DOHH2 (cell line): Measurements from ENCODE around the gene ITGA2.

Source experiments
- H3F3A ChIP-seq: fragments of 200-600 bp; sonication (generic), shearing (Covaris generic); 2 replicates; pipeline ENCODE4 v1.6.0; 2016; ENCODE audit warnings: antibody characterized with exemption, mild to moderate bottlenecking; ENCODE audit not compliant: control insufficient read depth, insufficient read depth
- H3K27ac ChIP-seq: fragments of 200-600 bp; sonication (generic); 2 replicates; pipeline ENCODE4 v1.5.1; 2014; ENCODE audit warnings: low read depth, mild to moderate bottlenecking, low read length, moderate library complexity
- H3K27me3 ChIP-seq: fragments of 200-600 bp; sonication (generic); 2 replicates; pipeline ENCODE4 v1.6.1; 2014; ENCODE audit warnings: mild to moderate bottlenecking, low read length, mixed read lengths; ENCODE audit not compliant: control insufficient read depth
- H3K36me3 ChIP-seq: fragments of 200-600 bp; sonication (generic); 2 replicates; pipeline ENCODE4 v1.6.1; 2014; ENCODE audit warnings: mild to moderate bottlenecking, low read length, moderate library complexity, mixed read lengths; ENCODE audit not compliant: control insufficient read depth
- H3K4me1 ChIP-seq: fragments of 200-600 bp; sonication (generic); 2 replicates; pipeline ENCODE4 v1.6.1; 2014; ENCODE audit warnings: mild to moderate bottlenecking, low read length, mixed read lengths; ENCODE audit not compliant: control insufficient read depth
- H3K4me2 ChIP-seq: fragments of 200-600 bp; sonication (generic); 2 replicates; pipeline ENCODE4 v1.6.0; 2014; ENCODE audit warnings: mild to moderate bottlenecking, low read length, moderate library complexity
- H3K4me3 ChIP-seq: fragments of 200-600 bp; sonication (generic); 2 replicates; pipeline ENCODE4 v1.5.1; 2014; ENCODE audit warnings: mild to moderate bottlenecking, low read length, mixed read lengths
- H3K79me2 ChIP-seq: fragments of 200-600 bp; sonication (generic); 2 replicates; pipeline ENCODE4 v1.6.1; 2014; ENCODE audit warnings: mild to moderate bottlenecking, low read length, mixed read lengths; ENCODE audit not compliant: control insufficient read depth
- H3K9me2 ChIP-seq: fragments of 200-600 bp; sonication (generic); replicated peaks from 2 replicates; pipeline ENCODE4 v1.6.1; 2014; ENCODE audit warnings: mild to moderate bottlenecking, low read length, mixed read lengths; ENCODE audit not compliant: control insufficient read depth
- H3K9me3 ChIP-seq: fragments of 200-600 bp; sonication (generic); 2 replicates; pipeline ENCODE4 v1.6.1; 2014; ENCODE audit warnings: antibody characterized with exemption, low read length, mixed read lengths; ENCODE audit not compliant: control insufficient read depth, insufficient read depth
- H4K20me1 ChIP-seq: fragments of 200-600 bp; sonication (generic); 2 replicates; pipeline ENCODE4 v1.6.0; 2014; ENCODE audit warnings: low read depth, mild to moderate bottlenecking, antibody characterized with exemption, low read length, moderate library complexity; ENCODE audit not compliant: control insufficient read depth, insufficient read depth
- EZH2phosphoT487 ChIP-seq: fragments of 200-600 bp; sonication (generic); IDR thresholded peaks from 2 replicates; pipeline ENCODE4 v1.6.1; 2017; ENCODE audit warnings: borderline replicate concordance, mild to moderate bottlenecking, antibody characterized with exemption, low read length, moderate library complexity, mixed read lengths
- TF ChIP-seq, protein P1 (sequence below): fragments of 200-600 bp; sonication (generic); IDR thresholded peaks from one replicate; pipeline ENCODE4 v1.5.1; 2014; ENCODE audit warnings: antibody characterized with exemption, mild to moderate bottlenecking, low read depth, low read length; ENCODE audit not compliant: poor library complexity, severe bottlenecking

The ITGA2 gene

GRCh38 chr5:53128481-53128880 is 139.3 kb downstream of the ITGA2 start:
- Histone ChIP-seq H3F3A (no peaks in the 10 kb centered on the region), H3K4me3 (no peak overlapping the region), H3K4me1 (no peaks in the 10 kb centered on the region), H4K20me1 (no peaks in the 10 kb centered on the region), H3K27me3 (no peaks in the 10 kb centered on the region), H3K9me2 (no peaks in the 10 kb centered on the region), H3K27ac (no peak overlapping the region), H3K36me3 (no peaks in the 10 kb centered on the region), H3K4me2 (no peak overlapping the region), H3K9me3 (no peaks in the 10 kb centered on the region), H3K79me2 (no peaks in the 10 kb centered on the region)
- TF ChIP-seq, protein P1, sequence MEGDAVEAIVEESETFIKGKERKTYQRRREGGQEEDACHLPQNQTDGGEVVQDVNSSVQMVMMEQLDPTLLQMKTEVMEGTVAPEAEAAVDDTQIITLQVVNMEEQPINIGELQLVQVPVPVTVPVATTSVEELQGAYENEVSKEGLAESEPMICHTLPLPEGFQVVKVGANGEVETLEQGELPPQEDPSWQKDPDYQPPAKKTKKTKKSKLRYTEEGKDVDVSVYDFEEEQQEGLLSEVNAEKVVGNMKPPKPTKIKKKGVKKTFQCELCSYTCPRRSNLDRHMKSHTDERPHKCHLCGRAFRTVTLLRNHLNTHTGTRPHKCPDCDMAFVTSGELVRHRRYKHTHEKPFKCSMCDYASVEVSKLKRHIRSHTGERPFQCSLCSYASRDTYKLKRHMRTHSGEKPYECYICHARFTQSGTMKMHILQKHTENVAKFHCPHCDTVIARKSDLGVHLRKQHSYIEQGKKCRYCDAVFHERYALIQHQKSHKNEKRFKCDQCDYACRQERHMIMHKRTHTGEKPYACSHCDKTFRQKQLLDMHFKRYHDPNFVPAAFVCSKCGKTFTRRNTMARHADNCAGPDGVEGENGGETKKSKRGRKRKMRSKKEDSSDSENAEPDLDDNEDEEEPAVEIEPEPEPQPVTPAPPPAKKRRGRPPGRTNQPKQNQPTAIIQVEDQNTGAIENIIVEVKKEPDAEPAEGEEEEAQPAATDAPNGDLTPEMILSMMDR, result no peak
- TF ChIP-seq EZH2phosphoT487, result no peak

- Histone ChIP-seq H3K4me3 (no peak overlapping the region), H4K20me1 (no peaks in the 10 kb centered on the region), H3K4me2 (no peak overlapping the region), H3K36me3 (no peaks in the 10 kb centered on the region), H3F3A (no peaks in the 10 kb centered on the region), H3K27me3 (no peaks in the 10 kb centered on the region), H3K9me2 (no peaks in the 10 kb centered on the region), H3K27ac (no peak overlapping the region), H3K9me3 (no peaks in the 10 kb centered on the region), H3K4me1 (no peaks in the 10 kb centered on the region), H3K79me2 (no peaks in the 10 kb centered on the region)
- TF ChIP-seq, protein P1, result no peak
- no peak for TF ChIP-seq EZH2phosphoT487
These were observed 141.1 kb downstream of the ITGA2 start for GRCh38 chr5:53130266-53130665.

GRCh38 chr5:53133020-53133419 is 143.9 kb downstream of the ITGA2 start:
- Histone ChIP-seq H3K27me3 (no peaks in the 10 kb centered on the region), H3K79me2 (no peaks in the 10 kb centered on the region), H3K9me3 (no peaks in the 10 kb centered on the region), H3K36me3 (no peaks in the 10 kb centered on the region), H3K27ac (no peak overlapping the region), H3F3A (no peaks in the 10 kb centered on the region), H4K20me1 (no peaks in the 10 kb centered on the region), H3K9me2 (no peaks in the 10 kb centered on the region), H3K4me3 (no peak overlapping the region), H3K4me1 (no peaks in the 10 kb centered on the region), H3K4me2 (no peak overlapping the region)
- TF ChIP-seq, protein P1, result no peak
- TF ChIP-seq EZH2phosphoT487, result no peak
